HepG2 (cell line): ENCODE results near the gene HDAC3. TPM values are rescaled to one million over a fixed set of nuclear protein-coding genes. Genes with fewer than 3 reads are reported as not detected.

ENCODE experiments used
- CREM ChIP-seq, 2 experiments: sonication (generic) in 1 of 2; formaldehyde crosslinking in 1 of 2; IDR thresholded peaks; 2 replicates each; pipeline versions ENCODE4 v1.4.0 to v1.6.1; 2016 to 2020; ENCODE audit warnings: antibody characterized with exemption in 1 of 2, mild to moderate bottlenecking in 1 of 2, missing genetic modification reagents in 1 of 2
- DNMT1 ChIP-seq: sonication (generic); formaldehyde crosslinking; IDR thresholded peaks from 2 replicates; pipeline ENCODE4 v1.5.1; 2020; ENCODE audit warnings: mild to moderate bottlenecking, missing genetic modification reagents
- DZIP1 ChIP-seq: sonication (generic); formaldehyde crosslinking; IDR thresholded peaks from 2 replicates; pipeline ENCODE4 v1.5.0; 2020; ENCODE audit warnings: mild to moderate bottlenecking, missing genetic modification reagents
- HDAC6 ChIP-seq: fragments of 200-600 bp; sonication (generic); IDR thresholded peaks from 2 replicates; pipeline ENCODE4 v1.7.0; 2017; ENCODE audit warnings: mild to moderate bottlenecking, antibody characterized with exemption, low read length, low read depth
- HES4 ChIP-seq: sonication (generic); formaldehyde crosslinking; IDR thresholded peaks from 2 replicates; pipeline ENCODE4 v1.9.0; 2021; ENCODE audit warnings: mild to moderate bottlenecking, missing genetic modification reagents, borderline replicate concordance
- HNF4A ChIP-seq: sonication (generic); formaldehyde crosslinking; IDR thresholded peaks from 2 replicates; pipeline ENCODE4 v1.4.0; 2020; ENCODE audit warnings: missing genetic modification reagents
- MAFK ChIP-seq, 2 experiments: IDR thresholded peaks in 1 of 2; conservative IDR thresholded peaks in 1 of 2; 2 replicates each; pipeline ENCODE4 v1.6.1; 2011; ENCODE audit warnings: improper control_type of control experiment in 2 of 2, low read length in 2 of 2
- MXD1 ChIP-seq: sonication (generic); formaldehyde crosslinking; IDR thresholded peaks from 2 replicates; pipeline ENCODE4 v1.4.0; 2020; ENCODE audit warnings: mild to moderate bottlenecking, missing genetic modification reagents
- MXD4 ChIP-seq: IDR thresholded peaks from 2 replicates; pipeline ENCODE4 v1.6.1; 2016; ENCODE audit warnings: mild to moderate bottlenecking, missing biosample characterization, missing genetic modification reagents
- PAXIP1 ChIP-seq: sonication (generic); formaldehyde crosslinking; conservative IDR thresholded peaks from 2 replicates; pipeline ENCODE4 v1.4.0; 2020; ENCODE audit warnings: mild to moderate bottlenecking, missing genetic modification reagents, moderate library complexity
- SRF ChIP-seq: IDR thresholded peaks from 2 replicates; pipeline ENCODE4 v1.6.1; 2011; ENCODE audit warnings: mild to moderate bottlenecking, low read depth, low read length, moderate library complexity
- TBX2 ChIP-seq: sonication (generic); formaldehyde crosslinking; IDR thresholded peaks from 2 replicates; pipeline ENCODE4 v1.5.0; 2020; ENCODE audit warnings: missing genetic modification reagents, mild to moderate bottlenecking, borderline replicate concordance
- TERF1 ChIP-seq: sonication (generic); formaldehyde crosslinking; IDR thresholded peaks from 2 replicates; pipeline ENCODE4 v1.8.0; 2022; ENCODE audit warnings: mild to moderate bottlenecking, missing genetic modification reagents, moderate library complexity
- XBP1 ChIP-seq: sonication (generic); formaldehyde crosslinking; IDR thresholded peaks from 2 replicates; pipeline ENCODE4 v1.5.0; 2020; ENCODE audit warnings: missing genetic modification reagents
- XRCC5 ChIP-seq: fragments of 200-400 bp; formaldehyde crosslinking; optimal IDR thresholded peaks from 2 replicates; pipeline ENCODE3; 2017; ENCODE audit warnings: mild to moderate bottlenecking, low read length
- ZNF235 ChIP-seq: sonication (generic); formaldehyde crosslinking; IDR thresholded peaks from 2 replicates; pipeline ENCODE4 v1.8.1; 2023; ENCODE audit warnings: mild to moderate bottlenecking, missing genetic modification reagents, borderline replicate concordance
- ZNF274 ChIP-seq: sonication (generic); formaldehyde crosslinking; IDR thresholded peaks from 2 replicates; pipeline ENCODE4 v1.5.1; 2020; ENCODE audit warnings: mild to moderate bottlenecking, missing genetic modification reagents
- ZNF383 ChIP-seq: sonication (generic); formaldehyde crosslinking; IDR thresholded peaks from 2 replicates; pipeline ENCODE4 v1.4.0; 2020; ENCODE audit warnings: missing genetic modification reagents, mild to moderate bottlenecking, borderline replicate concordance
- ZNF552 ChIP-seq: sonication (generic); formaldehyde crosslinking; IDR thresholded peaks from 2 replicates; pipeline ENCODE4 v1.9.0; 2022; ENCODE audit warnings: missing genetic modification reagents, mild to moderate bottlenecking, borderline replicate concordance
- ZNF598 ChIP-seq: sonication (generic); formaldehyde crosslinking; IDR thresholded peaks from 2 replicates; pipeline ENCODE4 v1.5.1; 2020; ENCODE audit warnings: mild to moderate bottlenecking, missing genetic modification reagents, borderline replicate concordance
- ZNF737 ChIP-seq: sonication (generic); formaldehyde crosslinking; IDR thresholded peaks from 2 replicates; pipeline ENCODE4 v1.5.0; 2020; ENCODE audit warnings: missing genetic modification reagents, mild to moderate bottlenecking, borderline replicate concordance
- ZSCAN29 ChIP-seq: sonication (generic); formaldehyde crosslinking; conservative IDR thresholded peaks from 2 replicates; pipeline ENCODE4 v1.4.0; 2020; ENCODE audit warnings: mild to moderate bottlenecking, missing genetic modification reagents
- polyA plus RNA-seq, 8 experiments: library from polyadenylated mRNA; depleted of rRNA in 3 of 8; stranded (reverse) in 7 of 8; unstranded in 1 of 8; fragments of >200 nt; fragmentation: Illumina TruSeq in 4 of 8; extraction: Trizol in 4 of 8; gene quantifications; 2 replicates each; pipeline versions ENCODE4 v1.2.1 to v1.2.3, GENCODE V29; 2011 to 2016; ENCODE audit warnings: low read depth in 4 of 8, missing spikeins in 1 of 8, mixed read lengths in 1 of 8; ENCODE audit not compliant: insufficient read depth in 1 of 8
- total RNA-seq, 5 experiments: library from RNA; depleted of rRNA; stranded (reverse); fragments of >200 nt; fragmentation: Illumina TruSeq; extraction: Trizol; gene quantifications; 2 replicates each; pipeline ENCODE4 v1.2.3, GENCODE V29; 2016; ENCODE audit warnings: low read depth in 1 of 5

The HDAC3 gene
- total and polyA plus RNA-seq, 2 of the 13 experiments (the other 11 are each of a cell fraction or from before 2014, with no cell fraction given) = 84.0 to 94.1 TPM

GRCh38 chr5:141637767-141638419 is 1.2 kb upstream of the HDAC3 start (continued):
- TF ChIP-seq HDAC6 (no peak), ZNF235 (no peak), XRCC5 (peak; percentile 41), CREM (IDR thresholded peaks at IDR 0.05) (no peak), CREM (CRISPR knock-in tag; IDR thresholded peaks at IDR 0.05) (no peak), HNF4A (CRISPR knock-in tag) (no peak), TERF1 (CRISPR knock-in tag) (no peak), TBX2 (no peak), PAXIP1 (CRISPR knock-in tag) (no peak), ZSCAN29 (CRISPR knock-in tag) (no peak), DZIP1 (CRISPR knock-in tag) (0 out of 2 replicates have a peak, but pooled peaks have one; percentile 17), ZNF598 (no peak), MAFK (conservative IDR thresholded peaks at IDR 0.05 in 1 of 2, IDR thresholded peaks at IDR 0.05 in 1 of 2; ENCODE audit: low read length in 2 of 2) (no peak), MXD1 (CRISPR knock-in tag) (no peak), SRF (no peak), DNMT1 (no peak), ZNF552 (CRISPR knock-in tag) (0 out of 2 replicates have a peak, but pooled peaks have one; percentile 26), ZNF737 (CRISPR knock-in tag) (no peak), MXD4 (CRISPR knock-in tag) (no peak), XBP1 (CRISPR knock-in tag) (no peak), HES4 (peak; percentile 41; the same call in 1 of the 2 replicates), ZNF274 (CRISPR knock-in tag) (peak; percentile 41; the same call in 1 of the 2 replicates), ZNF383 (CRISPR knock-in tag) (no peak)
